GM12801 (cell line): ENCODE measurements around the gene ASF1A.

ENCODE experiments used
- CTCF ChIP-seq: IDR thresholded peaks from one replicate; pipeline ENCODE4 v1.5.1; 2011; ENCODE audit warnings: control low read depth; ENCODE audit not compliant: insufficient read length; ENCODE audit errors: extremely low read depth

ASF1A gene

GRCh38 chr6:118894425-118895260 is 691 bp downstream of the ASF1A start:
- TF ChIP-seq CTCF, result no peak

GRCh38 chr6:118895261-118895560 is 1.3 kb downstream of the ASF1A start:
- TF ChIP-seq CTCF, result no peak

GRCh38 chr6:118895859-118896258 is 1.9 kb downstream of the ASF1A start:
- TF ChIP-seq CTCF, result no peak

GRCh38 chr6:118896339-118897136 is 2.6 kb downstream of the ASF1A start:
- no peak for TF ChIP-seq CTCF

- no peak for TF ChIP-seq CTCF
These were observed 3.4 kb downstream of the ASF1A start for GRCh38 chr6:118897386-118897785.

GRCh38 chr6:118899948-118900347 is 6.0 kb downstream of the ASF1A start:
- TF ChIP-seq CTCF, result no peak

GRCh38 chr6:118902726-118903125 is 8.8 kb downstream of the ASF1A start:
- TF ChIP-seq CTCF, result no peak
